ENCODE results near the gene C10orf95.

The C10orf95 gene

DNA sequence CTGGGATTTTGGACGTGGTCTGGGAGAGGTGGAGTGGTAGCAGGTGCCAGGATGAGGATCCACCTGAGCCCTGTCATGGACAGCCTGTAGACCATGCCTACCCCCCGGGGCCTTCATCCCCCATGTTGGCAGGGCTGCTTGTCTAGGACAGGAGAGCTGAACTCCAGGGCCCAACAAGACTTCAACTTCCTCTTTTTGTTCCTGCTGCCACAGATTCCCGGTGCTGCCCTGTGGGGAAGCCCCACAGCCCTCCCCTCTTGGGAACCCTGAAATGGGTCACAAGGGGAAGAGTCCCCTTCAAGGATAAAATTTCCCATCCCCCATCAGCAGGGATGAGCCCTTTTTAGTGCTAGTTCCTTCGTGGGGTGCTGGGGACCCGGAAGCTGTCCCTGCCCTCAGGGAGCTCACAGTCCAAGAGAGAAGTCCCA lies 17.7 kb downstream of the C10orf95 start:
- no peak for DNase-seq

DNA sequence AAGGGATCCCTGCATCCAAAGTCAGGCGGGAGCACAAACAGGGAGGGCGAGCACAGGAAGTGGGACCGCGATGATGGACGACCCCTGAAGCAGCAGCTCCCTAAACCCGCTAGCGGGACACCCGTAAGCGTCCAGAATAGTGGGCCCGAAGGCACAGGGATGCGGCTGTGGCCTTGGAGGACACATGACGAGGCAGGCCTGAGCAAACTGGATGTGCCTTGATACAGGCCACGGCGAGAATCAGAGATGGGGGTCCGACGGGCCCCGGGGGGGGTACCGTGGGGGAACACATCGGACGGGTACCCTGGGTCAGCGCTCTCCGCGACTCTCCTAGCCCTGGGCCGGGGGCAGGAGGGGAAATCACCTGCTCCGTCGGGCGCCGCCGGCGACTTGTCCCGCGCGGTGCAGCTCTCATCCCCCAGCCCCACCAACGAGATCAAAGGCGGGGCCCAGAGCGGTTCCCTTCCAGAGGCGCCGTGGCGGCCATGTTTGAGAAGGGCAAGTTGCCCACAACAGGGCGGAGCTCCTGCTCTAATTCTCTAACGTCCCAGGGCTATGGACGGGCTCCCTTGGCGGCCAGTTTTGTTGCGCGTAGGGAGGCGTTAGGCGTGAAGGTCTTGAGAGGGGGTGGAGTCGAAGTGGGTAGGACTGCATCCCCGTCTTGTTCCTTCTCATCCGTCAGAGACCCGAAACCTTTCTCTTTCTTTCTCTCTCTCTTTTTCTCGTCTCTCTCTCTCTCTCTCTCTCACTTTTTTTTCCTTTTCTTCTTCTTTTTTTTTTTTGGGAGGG lies 19.0 kb downstream of the C10orf95 start, which contains the start of gene CUEDC2:
CUEDC2 (minus strand) TSS at position 413 of the 789 bp plus-strand sequence. CDS start 7,386 bp downstream, outside the sequence.
- DNase-seq: peak; percentile 70

DNA sequence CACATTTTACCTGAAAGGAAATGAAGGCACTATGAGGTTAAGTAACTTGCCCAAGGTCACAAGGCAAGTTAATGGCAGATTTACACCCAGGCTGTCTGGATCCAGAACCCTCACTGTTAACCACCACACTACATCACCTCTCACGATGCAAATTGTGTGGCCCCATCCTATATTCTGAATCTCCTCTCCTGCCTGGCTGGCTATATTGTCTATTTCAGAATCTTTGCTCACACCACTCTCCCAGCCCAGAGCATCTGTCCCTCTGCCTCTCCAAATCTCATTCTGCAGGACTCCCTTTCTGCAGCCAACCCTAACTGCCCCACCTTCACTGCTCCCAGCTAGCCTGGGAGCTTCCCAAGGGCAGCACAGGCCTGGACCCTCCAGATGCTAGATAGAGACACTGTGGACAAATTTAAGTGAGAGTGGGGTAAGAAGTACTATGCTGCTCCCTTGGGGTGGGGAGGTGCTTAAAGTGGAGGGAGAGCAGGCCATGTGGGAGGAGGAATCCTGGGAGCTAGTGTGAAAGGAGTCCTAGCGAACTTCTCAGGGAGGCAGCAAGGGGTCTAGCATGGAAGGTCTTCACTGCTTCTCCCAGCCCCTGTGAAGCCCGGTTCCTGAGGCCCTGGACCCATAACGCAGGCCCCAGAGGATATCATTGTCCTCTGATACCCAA lies 19.8 kb downstream of the C10orf95 start:
- no peak for DNase-seq

DNA sequence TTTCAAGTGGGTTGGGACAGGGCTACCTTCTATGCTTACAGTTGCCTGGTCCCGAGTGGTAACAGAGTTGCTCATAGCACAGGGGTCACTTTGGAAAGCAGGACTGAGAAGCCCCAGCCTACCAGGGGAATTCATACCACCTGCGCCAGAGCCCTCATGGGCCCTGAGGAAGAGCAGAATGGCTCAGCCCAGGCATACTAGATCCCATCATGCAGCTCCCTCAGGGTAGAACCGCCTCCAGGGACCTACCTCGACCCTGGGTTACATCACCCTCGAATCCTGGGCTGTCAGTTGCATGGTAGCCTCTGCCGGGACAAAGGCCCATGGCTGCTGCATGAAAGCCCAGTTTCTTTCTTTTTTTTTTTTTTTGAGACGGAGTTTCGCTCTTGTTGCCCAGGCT lies 21.9 kb downstream of the C10orf95 start:
- DNase-seq: no peak

DNA sequence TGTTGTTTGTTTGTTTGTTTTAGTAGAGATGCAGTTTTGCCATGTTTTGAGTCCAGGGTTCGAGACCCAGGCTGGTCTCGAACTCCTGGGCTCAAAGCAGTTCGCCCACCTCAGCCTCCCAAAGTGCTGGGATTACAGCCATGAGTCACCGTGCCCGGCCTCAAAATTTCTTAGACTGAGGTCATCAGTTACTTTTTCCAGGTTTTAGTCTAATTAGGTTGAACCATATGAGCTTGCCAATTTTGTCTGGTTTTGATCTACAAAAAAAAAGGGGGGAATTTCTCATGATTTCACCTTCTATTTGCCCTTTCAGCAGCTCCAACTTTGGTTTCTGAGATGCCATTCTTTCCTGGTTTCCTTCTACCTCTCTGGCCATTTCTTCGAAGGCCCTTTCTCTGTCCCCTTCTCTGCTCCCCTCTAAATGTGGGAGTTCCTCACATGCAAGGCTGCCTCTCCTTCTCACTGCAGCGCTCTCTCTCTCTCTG lies 24.5 kb downstream of the C10orf95 start:
- no peak for DNase-seq

DNA sequence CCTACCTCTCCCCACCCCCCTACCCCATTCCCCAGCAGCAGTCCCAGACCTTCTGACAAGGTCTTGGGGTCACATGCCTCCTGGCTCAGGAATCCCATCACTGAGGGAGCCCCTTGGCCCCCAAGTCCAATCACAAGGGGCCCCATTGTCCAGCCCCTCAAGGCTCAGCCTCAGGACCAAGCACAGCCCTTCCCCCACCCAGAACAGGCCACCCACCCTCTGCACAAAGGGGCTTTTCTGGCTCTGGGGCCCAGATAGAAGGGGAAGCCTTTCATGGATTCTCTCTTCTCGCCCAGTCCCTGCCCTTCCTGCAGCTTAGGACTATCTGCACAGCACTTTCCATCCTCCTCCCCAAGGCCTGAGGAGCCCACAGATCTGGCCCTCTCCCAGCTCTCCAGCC lies 25.9 kb downstream of the C10orf95 start:
- no peak for DNase-seq

DNA sequence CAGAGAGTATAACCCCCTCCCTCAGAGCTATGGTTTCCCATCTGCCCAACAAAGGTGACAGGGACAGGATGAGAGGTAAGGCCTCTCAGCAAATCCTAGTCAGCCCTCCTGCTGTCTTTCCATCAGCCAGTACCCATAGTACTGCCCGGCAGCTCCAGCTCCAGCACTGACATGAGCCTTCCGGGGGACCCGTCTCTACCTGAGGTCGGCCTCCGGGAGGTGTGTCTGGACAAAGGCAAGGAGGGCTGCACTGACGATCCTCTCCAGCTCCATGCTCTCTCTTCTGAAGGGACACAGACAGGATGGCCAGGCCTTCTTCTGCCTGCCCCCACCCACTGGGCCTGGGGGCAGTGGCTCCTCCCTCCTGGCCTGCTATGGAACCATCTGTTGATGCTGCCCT lies 26.4 kb downstream of the C10orf95 start:
- no peak for DNase-seq

DNA sequence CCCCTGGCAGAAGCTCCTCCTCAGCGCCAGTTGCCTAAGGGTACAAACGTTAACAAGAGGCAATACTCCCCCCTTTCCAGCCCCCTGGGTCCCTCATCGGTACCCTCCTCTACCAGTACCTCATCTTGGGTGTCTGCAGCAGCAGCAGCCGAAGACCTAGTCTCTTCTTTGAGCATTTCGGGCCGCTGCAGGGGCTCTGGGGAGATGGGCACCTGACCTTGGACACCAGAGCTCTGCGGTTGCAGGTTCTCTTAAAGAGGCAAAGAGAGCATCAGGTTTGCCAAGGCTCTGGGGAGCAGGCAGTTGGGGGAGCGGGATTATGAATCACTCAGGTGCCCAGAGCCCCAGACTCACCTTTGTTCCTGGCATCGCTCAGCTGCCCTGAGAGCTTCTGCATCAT lies 27.2 kb downstream of the C10orf95 start:
- DNase-seq: no peak

DNA sequence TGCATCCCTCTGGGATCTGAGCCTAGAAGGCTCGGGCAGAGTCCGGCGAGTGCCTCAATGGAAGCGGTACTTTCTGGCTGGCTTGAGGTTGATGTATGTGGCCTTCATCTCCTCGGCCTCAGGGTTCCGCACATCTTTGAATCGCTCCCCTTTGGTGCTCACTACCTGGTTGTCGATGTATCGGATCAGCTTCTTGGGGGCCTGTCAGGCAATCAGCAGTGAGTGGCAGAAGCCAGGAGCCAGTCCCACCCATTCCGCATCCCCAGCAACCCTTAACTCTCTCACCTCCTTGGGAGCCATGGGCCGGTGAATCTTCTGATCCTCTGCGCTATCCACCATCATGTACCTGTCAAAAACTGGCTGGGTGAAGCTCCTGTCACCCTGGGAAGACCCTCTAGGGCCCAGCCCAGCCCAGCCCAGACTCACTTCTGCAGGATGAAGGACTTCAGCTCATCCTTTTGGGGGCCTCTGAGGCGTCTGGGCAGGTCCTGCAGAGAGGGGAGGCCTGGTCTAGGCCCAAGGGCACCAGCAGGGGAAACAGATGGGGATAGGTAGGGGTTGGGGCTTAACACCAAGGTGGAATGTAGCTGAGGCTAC lies 27.9 kb downstream of the C10orf95 start:
- DNase-seq: no peak

DNA sequence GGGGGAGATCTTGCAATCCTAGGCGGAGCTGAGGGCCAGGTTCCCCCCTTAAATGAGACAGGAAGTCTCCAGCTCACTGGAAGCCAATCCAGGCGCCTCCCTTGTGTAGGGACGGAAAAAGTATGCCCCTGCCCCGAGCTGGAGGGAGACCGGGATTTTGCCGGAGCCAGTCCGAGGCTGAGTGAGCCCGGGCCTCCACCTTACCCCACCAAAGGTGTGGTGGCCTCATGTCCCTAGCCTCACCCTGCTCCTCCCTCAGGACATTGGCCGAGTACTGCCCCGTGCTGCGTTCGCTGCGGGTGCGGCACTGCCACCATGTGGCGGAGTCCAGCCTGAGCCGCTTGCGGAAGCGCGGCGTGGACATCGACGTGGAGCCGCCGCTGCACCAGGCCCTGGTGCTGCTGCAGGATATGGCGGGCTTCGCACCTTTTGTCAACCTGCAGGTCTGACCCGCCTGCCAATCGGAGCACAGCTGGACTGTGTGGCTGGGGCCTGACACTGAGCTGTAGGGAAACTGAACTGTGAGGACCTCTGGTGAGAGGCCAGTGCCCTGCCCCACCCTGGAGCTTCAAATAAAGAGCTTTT lies 28.7 kb downstream of the C10orf95 start:
- DNase-seq: peak; percentile 23

DNA sequence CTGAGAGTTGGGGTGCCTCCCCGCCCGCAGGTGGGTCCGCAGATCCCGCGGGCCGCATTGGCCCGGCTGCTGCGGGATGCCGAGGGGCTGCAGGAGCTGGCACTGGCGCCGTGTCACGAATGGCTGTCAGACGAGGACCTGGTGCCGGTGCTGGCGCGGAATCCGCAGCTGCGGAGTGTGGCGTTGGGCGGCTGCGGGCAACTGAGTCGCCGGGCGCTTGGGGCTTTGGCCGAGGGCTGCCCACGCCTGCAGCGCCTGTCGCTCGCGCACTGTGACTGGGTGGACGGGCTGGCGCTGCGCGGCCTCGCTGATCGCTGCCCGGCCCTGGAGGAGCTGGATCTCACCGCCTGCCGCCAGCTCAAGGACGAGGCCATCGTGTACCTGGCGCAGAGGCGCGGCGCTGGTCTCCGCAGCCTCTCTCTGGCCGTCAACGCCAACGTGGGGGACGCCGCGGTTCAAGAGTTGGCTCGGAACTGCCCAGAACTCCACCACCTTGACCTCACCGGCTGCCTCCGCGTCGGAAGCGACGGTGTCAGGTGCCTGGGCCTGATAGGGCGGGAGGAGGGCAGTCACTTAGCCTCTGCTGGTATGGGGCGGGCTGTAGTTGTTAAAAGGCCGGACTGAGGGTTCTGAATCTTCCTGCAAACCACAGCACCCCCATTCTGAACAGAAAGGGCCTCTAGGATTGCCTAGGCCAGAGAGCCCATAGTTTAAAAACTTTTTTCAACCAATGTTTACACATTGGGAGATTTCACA lies 29.4 kb downstream of the C10orf95 start:
- DNase-seq: no peak

DNA sequence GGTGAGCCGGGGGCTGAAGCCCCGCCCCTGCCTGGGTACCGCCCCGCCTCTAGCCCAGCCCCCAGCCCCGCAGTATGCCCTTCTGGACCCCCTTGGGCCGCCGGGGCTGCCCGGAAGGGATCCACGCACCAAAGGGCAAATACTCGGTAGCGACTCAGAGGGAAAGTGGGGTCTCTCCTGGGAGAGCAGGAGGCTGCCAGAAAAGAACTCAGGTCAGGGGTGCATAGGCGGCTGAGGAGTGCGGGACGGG lies 29.9 kb downstream of the C10orf95 start:
- DNase-seq: no peak

DNA sequence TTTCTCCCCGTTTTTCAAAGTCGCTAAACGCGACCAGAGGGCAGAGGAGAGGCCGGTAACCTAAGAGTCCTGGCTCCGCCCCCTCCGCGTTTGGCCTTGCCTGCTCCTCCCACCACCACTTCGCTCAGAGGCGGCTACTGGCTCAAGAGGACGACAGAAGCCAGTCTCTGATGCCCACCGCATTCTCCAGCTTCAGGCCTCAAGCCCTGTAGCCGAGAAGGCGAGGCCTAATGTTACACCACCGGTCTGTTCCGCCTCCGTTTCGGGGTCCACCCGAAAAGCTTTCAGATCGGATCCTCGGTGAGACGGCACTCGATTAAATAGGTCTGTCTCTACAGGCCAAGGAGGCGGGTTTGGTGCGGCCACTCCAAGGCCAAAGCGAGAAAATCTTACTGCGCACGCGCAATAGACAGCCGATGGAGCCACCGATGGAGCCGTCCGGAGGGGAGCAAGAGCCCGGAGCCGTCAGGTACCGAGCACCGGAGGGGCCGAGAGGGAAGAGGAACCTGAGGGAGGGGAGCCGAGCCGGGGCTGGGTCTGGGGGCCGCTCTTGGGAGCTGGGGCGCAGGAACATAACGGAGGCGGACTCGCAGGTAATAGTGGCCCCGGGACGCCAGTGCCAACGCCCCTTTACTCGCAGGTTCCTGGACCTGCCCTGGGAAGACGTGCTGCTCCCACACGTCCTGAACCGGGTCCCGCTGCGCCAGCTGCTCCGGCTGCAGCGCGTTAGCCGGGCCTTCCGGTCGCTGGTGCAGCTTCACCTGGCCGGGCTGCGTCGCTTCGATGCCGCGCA lies 30.4 kb downstream of the C10orf95 start, which contains the start of gene FBXL15:
FBXL15 (plus strand) TSS at position 123 of the 793 bp plus-strand sequence; CDS start at position 417, 294 bp downstream.
- DNase-seq: peak; percentile 80

DNA sequence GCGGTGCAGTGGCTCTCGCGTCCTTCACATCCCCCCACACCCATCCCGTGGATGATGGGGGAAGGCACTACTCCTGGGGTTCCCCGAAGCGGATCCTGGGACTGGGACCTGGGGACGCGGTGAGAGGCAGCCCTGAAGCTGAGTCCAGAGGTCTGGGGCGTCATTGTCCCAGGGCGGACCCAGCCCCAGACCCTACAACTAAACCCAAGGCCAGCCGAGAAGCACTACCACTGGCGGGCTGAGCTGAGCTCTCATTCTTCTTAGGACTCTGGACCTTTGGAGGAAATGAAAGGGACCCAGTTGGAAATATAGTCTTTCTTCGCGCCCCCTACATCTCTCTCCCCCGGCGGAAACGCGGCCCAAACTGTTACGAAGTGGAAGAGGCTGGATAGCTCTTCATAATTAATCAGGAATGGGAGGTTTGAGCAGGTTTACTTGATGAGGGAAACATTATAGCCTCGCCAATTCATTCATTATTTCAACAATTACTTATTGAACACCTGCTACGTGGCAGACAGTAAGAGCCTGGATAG lies 31.1 kb downstream of the C10orf95 start:
- DNase-seq: no peak

DNA sequence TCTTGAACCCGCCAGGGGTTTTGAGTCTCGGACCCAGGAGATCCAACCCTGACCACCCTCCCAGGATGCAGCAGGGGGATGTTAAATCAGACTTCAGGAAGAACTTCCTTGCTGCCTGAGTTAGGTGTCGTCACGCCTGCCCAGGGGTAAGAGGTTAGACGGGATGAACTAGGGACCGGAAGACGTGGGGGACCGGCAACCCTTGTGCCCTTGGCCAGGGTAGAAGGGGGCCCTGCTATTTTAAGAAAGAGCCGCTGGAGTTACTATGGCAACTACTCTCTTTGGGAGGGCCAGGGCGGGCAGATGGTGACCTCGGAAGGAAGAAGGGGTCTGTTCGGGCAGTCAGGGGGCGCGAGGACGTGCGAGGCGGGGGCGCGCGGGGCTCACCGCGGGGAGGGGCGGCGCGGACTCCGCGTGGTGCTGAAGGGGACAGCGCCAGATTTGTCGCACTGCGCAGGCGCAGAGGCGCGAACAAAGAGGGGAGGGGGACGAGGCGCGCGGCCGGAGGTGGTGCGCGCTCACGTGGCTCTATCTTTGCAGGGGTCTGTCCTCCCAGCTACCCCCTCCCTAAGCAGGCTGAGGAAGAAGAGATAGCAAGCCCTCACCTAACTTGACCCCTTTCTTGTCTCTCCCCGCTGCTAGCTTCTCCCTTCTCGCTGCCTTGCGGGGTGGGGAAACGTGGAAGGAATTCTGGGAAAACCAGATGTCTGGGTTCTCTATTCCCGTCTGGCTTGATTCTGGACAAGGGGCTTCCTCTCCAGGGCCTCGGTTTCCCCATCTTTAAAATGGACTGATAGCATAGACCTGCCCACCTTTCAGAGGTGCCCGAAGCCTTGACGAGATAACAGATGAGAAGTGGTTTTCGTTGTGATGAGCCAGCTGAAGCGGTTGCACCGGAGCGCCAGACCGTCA lies 31.8 kb downstream of the C10orf95 start:
- DNase-seq: peak; percentile 54

DNA sequence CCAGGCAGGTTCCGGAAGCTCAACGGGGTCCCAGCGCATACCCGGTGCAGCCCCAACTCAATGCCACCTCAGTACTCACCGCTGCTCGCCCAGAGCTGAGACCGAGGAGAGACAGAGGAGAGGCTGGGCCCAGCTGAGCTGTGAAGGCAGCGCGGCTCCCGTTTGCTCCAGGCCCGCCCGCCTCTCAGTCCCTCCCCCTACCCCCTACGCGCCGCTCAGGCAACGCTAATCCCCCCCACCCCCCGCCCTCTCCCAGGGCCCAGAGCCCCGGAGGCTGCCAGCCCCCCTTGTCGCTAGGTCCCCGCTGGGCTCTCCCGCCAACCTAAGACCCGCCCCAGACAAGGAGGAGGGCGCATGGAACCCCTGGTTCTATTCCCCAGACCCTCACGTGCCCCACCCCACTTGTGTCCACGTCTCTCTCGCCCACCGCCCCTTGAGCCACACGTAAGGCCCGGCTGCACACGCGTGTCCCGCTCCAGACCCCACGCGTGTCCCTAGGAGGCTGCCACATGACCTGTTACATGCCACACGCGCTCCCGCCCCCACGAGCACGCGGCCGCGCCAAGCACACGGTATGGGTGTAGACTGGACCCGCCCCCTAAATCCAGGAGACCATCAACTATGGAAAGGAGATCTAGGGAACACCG lies 32.6 kb downstream of the C10orf95 start, which contains the start of gene PSD:
PSD (minus strand) TSS at position 164 of the 647 bp plus-strand sequence. CDS start 1,747 bp downstream, outside the sequence.
- peak; percentile 50 for DNase-seq

DNA sequence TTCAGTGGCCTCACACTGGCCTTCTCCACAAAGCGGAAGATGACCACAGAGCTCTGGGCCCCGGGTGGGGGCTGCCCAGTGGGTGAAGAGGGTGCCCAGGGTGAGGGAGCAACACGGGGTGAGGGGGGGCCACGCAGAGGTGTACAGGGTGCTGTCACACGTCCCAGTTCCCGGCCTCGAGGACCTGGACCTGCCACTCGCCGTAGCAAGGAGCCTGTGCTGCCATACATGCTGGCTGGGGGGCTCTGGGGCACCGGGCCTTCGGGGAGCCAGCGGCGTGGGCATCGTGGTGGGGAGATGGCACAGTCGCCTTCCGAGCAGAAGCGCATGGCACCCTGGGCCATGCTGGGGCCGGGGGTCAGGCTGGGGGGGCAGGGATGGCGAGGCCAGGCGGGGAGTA lies 34.6 kb downstream of the C10orf95 start:
- DNase-seq: no peak

DNA sequence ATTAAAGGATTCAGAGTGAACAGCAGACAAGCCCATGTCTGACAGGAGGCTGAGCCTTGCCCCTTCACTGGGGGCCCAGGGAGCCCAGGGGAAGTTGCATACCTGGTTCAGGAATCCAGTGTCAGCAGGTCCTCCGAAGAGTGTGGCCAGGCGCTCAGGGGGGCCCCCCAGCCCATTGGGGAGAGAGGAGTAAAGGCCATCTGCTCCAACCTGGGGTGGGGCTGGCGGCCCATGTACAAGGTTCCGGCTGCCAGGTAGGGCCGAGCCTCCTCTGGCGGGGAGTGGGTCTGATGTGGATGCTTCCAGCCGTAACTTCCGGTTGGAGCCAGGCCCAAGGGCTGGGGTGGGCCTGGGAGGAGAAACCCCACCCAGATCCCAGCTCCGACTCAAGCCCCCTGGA lies 35.1 kb downstream of the C10orf95 start:
- DNase-seq: no peak

DNA sequence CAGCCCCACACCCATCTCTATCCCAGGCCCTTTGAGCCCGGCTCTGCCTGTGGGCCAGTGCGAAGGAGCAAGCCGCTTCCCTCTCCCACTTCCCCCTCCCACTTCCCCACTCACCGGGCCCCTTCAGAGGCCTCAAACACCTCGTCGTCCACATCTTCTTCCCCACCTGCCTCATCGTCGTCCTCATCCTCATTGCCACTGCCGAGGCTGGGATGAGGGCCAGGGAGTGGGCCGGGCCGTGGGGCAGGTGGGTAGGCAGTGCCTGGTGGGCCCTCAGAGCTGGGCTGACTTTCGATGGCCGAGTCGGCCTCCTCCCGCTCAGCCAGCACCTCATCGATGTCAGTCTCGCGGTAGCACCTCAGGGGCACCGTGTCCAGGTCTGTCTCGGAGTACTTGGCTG lies 36.6 kb downstream of the C10orf95 start:
- no peak for DNase-seq
